Thoracic aorta (tissue), 2 donors: ENCODE measurements around the gene RPRD1A. TPM values are rescaled to one million over a fixed set of nuclear protein-coding genes. Genes with fewer than 3 reads are reported as not detected.

ENCODE experiments used
- ATAC-seq: fragments of 150-250 bp; one replicate; pipeline ENCODE4 v1.8.0; 2017; ENCODE audit warnings: low read depth; ENCODE audit not compliant: insufficient number of reproducible peaks, low FRiP score
- DNase-seq: peaks from one replicate; pipeline ENCODE4 v3.0.0-alpha.2; 2020; ENCODE audit warnings: low spot score
- H3K27ac ChIP-seq, 2 donors: fragments of 200-600 bp; sonication (generic); 1 replicate in 1 of 2; 2 replicates in 1 of 2; pipeline ENCODE4 v1.5.1; 2016; ENCODE audit warnings: mild to moderate bottlenecking in 2 of 2, moderate library complexity in 2 of 2
- H3K27me3 ChIP-seq: fragments of 200-600 bp; sonication (generic); replicated peaks from 2 replicates; pipeline ENCODE4 v1.6.0; 2016; ENCODE audit warnings: mild to moderate bottlenecking; ENCODE audit not compliant: insufficient read depth
- H3K36me3 ChIP-seq: fragments of 200-600 bp; sonication (generic); one replicate; pipeline ENCODE4 v1.5.1; 2016
- H3K4me1 ChIP-seq, 2 donors: fragments of 200-600 bp; sonication (generic); 1 replicate in 1 of 2; 2 replicates in 1 of 2; pipeline versions ENCODE4 v1.5.1 to v1.6.0; 2016; ENCODE audit warnings: low read depth in 2 of 2, mild to moderate bottlenecking in 1 of 2; ENCODE audit not compliant: control insufficient read depth in 1 of 2
- H3K4me3 ChIP-seq: fragments of 200-600 bp; sonication (generic); 2 replicates; pipeline ENCODE4 v1.5.1; 2016; ENCODE audit warnings: mild to moderate bottlenecking
- H3K9me3 ChIP-seq: fragments of 200-600 bp; sonication (generic); 2 replicates; pipeline ENCODE4 v1.5.1; 2016
- total RNA-seq, 2 donors: library from RNA; depleted of rRNA; stranded (reverse); fragments of >200 nt; gene quantifications; one replicate each; pipeline versions ENCODE4 v1.1.0 to v1.2.3, GENCODE V29; 2016
- TF ChIP-seq, protein P1 (sequence below): fragments of 200-600 bp; sonication (generic); IDR thresholded peaks from one replicate; pipeline ENCODE4 v1.5.1; 2019; ENCODE audit warnings: antibody characterized with exemption

Gene RPRD1A
- total RNA-seq, 2 donors from 2014 or later, result 49.8 to 64.9 TPM

DNA sequence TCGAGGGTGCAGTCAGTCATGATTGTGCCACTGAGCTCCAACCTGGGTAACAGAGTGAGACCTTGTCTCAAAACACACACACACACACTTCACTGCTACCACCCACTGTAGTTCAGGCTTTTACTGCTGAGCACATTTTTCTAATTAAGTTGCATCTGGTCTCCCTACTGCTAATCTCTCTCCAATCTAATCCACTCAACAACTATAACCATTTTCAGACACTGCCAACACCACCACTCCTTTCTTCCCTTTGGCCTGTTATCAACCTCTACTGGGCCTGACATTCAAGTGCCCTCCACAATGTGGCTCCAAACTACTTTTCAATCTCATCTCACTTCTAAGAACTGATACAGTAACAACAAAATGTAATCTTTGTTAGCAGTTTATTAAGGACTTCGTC is 50.1 kb downstream of the RPRD1A start:
- Histone ChIP-seq H3K4me3 (no peak overlapping the region), H3K36me3 (peaks cover 3% of the 10 kb centered on the region), H3K4me1 (no peaks in the 10 kb centered on the region), H3K27ac (no peak overlapping the region), H3K9me3 (no peaks in the 10 kb centered on the region), H3K27me3 (no peaks in the 10 kb centered on the region)
- TF ChIP-seq, protein P1, sequence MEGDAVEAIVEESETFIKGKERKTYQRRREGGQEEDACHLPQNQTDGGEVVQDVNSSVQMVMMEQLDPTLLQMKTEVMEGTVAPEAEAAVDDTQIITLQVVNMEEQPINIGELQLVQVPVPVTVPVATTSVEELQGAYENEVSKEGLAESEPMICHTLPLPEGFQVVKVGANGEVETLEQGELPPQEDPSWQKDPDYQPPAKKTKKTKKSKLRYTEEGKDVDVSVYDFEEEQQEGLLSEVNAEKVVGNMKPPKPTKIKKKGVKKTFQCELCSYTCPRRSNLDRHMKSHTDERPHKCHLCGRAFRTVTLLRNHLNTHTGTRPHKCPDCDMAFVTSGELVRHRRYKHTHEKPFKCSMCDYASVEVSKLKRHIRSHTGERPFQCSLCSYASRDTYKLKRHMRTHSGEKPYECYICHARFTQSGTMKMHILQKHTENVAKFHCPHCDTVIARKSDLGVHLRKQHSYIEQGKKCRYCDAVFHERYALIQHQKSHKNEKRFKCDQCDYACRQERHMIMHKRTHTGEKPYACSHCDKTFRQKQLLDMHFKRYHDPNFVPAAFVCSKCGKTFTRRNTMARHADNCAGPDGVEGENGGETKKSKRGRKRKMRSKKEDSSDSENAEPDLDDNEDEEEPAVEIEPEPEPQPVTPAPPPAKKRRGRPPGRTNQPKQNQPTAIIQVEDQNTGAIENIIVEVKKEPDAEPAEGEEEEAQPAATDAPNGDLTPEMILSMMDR, result no peak
- DNase-seq (no peak), ATAC-seq (no peak)

DNA sequence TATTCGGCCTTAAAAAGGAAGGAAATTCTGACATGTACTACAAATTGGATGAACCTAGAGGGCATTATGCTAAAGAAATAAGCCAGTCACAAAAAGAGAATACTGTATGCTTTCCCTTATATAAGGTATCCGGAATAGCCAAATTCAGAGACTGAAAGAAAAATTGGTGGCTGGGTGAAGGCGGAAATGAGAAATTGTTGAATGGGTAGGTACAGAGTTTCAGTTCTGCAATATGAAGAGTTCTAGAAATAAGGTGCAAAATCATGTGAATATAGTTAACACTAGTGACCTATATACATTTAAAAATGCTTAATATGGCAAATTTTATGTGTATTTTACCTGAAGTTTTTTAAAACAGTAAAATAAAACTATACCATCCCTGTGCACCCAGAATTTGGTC is 51.7 kb downstream of the RPRD1A start:
- H3K4me1 ChIP-seq, result no peaks in the 10 kb centered on the region
- DNase-seq (no peak), ATAC-seq (no peak)
- peaks cover 3% of the 10 kb centered on the region for H3K36me3 ChIP-seq
- H3K9me3 ChIP-seq, result no peaks in the 10 kb centered on the region
- no peak overlapping the region for H3K4me3 ChIP-seq
- H3K27ac ChIP-seq, result no peak overlapping the region
- H3K27me3 ChIP-seq, result no peaks in the 10 kb centered on the region
- TF ChIP-seq, protein P1, result no peak

DNA sequence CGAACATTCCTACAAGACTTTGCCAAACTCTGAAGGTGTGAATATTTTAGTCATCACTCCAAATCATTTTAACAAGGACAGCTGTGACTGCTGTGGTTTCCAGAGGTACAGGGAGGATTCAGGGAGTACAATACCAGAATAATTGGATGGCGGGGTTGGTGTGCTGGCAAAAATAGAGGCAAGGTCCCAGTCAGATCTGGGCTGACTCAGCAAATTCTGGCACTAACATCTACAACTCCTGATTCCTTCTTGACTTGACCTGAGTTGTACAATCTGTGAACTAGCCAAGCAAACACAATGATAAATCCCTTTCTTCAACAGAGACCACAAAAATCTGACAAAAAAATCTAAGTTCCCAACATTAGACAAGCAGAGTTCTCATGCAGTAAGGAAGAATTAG is 54.5 kb downstream of the RPRD1A start:
- Histone ChIP-seq H3K4me1 (no peaks in the 10 kb centered on the region), H3K4me3 (no peak overlapping the region), H3K36me3 (no peaks in the 10 kb centered on the region), H3K9me3 (no peaks in the 10 kb centered on the region), H3K27ac (no peak overlapping the region), H3K27me3 (no peaks in the 10 kb centered on the region)
- DNase-seq (no peak), ATAC-seq (no peak)
- TF ChIP-seq, protein P1, result no peak

DNA sequence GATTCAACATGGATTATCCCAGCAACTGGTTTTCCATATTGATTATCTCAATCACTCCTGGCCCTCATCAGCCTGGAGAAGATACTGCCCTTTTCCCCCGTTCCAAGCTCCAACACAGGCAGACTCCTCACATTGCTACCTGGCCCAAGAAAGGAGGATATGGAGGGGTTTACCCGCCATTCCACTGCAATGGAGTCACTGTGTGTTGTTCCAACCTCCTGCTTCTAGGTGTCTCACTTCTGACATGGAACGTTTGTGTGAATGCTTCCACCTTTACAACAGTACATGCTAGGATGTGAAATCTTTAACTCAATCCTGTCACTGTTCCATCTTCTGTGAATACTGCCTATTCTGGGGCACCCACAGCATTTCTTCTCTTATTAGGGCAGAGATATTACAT is 58.1 kb downstream of the RPRD1A start:
- Histone ChIP-seq H3K9me3 (no peaks in the 10 kb centered on the region), H3K27me3 (no peaks in the 10 kb centered on the region), H3K4me3 (no peak overlapping the region), H3K36me3 (no peaks in the 10 kb centered on the region), H3K27ac (no peak overlapping the region), H3K4me1 (no peaks in the 10 kb centered on the region)
- ATAC-seq (no peak), DNase-seq (no peak)
- TF ChIP-seq, protein P1, result no peak

DNA sequence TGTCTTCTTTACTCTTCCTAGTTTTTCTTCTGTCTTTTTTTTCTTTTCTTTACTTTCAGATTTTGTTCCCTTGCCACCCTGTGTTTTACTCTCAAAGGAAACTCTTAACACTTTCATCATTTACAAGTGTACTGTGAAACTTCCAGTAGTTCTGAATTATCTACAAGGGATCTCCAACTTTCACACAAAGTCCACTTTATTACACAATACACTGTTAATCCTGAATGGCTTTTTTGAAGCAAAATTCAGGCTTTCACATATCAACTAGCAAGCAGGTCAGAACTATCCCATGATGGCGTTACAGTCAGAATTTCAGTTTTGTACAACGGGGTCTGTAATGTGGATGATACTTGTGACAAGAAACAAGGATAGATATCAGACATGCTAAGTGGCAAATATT is 60.4 kb downstream of the RPRD1A start:
- Histone ChIP-seq H3K36me3 (no peaks in the 10 kb centered on the region), H3K27ac (no peak overlapping the region), H3K27me3 (no peaks in the 10 kb centered on the region), H3K4me1 (no peaks in the 10 kb centered on the region), H3K4me3 (no peak overlapping the region), H3K9me3 (no peaks in the 10 kb centered on the region)
- ATAC-seq (no peak), DNase-seq (no peak)
- TF ChIP-seq, protein P1, result no peak
